B cell (primary cell): Measurements from ENCODE around the gene NFIC. TPM values are rescaled to one million over a fixed set of nuclear protein-coding genes. Genes with fewer than 3 reads are reported as not detected.

ENCODE experiments used
- ATAC-seq: fragments of 200-7000 bp; cut with Tn5 transposase; one replicate; pipeline ENCODE4 v1.10.0; 2021; ENCODE audit warnings: low read depth, mild to moderate bottlenecking, moderate number of reproducible peaks, moderate library complexity
- CTCF ChIA-PET: fragments of 350-600 bp; sonication (Branson Sonifier 250); formaldehyde crosslinking; loops from one replicate; lab custom pipeline; 2021; ENCODE audit warnings: antibody characterized with exemption, inconsistent platforms; lab: Charles Lee
- POLR2A ChIA-PET: fragments of 350-600 bp; sonication (Branson Sonifier 250); formaldehyde crosslinking; loops from one replicate; lab custom pipeline; 2021; ENCODE audit warnings: antibody characterized with exemption; lab: Charles Lee
- DNase-seq: peaks from one replicate; pipeline ENCODE4 v3.0.0; 2013
- H2AFZ ChIP-seq: 2 replicates; pipeline ENCODE4 v1.6.1; 2012; ENCODE audit warnings: mild to moderate bottlenecking, low read depth, low read length; ENCODE audit not compliant: insufficient read depth, poor library complexity, severe bottlenecking
- H3K27ac ChIP-seq, 2 donors: 1 replicate in 1 of 2; 2 replicates in 1 of 2; pipeline ENCODE4 v1.5.1; 2012 to 2013; ENCODE audit warnings: low read length in 2 of 2, mild to moderate bottlenecking in 2 of 2, moderate library complexity in 1 of 2
- H3K27me3 ChIP-seq, 4 experiments: fragments of 200-600 bp in 1 of 4; sonication (generic) in 1 of 4; replicated peaks in 1 of 4; 1 replicate in 2 of 4; 2 replicates in 2 of 4; pipeline versions ENCODE4 v1.6.1 to v1.7.0; 2013 to 2016; ENCODE audit warnings: low read length in 3 of 4, mild to moderate bottlenecking in 2 of 4, mixed read lengths in 1 of 4, moderate library complexity in 1 of 4; ENCODE audit not compliant: insufficient read depth in 4 of 4, control insufficient read depth in 3 of 4; ENCODE audit errors: control extremely low read depth in 1 of 4
- H3K36me3 ChIP-seq, 2 experiments: replicated peaks in 1 of 2; 1 replicate in 1 of 2; 2 replicates in 1 of 2; pipeline versions ENCODE4 v1.6.1 to v1.7.1; 2013; ENCODE audit warnings: low read length in 1 of 2; ENCODE audit not compliant: insufficient read depth in 2 of 2, control insufficient read depth in 1 of 2; ENCODE audit errors: control extremely low read depth in 1 of 2, extremely low read depth in 1 of 2
- H3K4me1 ChIP-seq, 2 donors: fragments of 200-600 bp in 1 of 2; sonication (generic) in 1 of 2; 1 replicate in 1 of 2; 2 replicates in 1 of 2; pipeline versions ENCODE4 v1.5.1 to v1.6.1; 2013 to 2017; ENCODE audit warnings: low read length in 2 of 2; ENCODE audit not compliant: control insufficient read depth in 2 of 2, insufficient read depth in 2 of 2
- H3K4me2 ChIP-seq: replicated peaks from 2 replicates; pipeline ENCODE3; 2012; ENCODE audit warnings: mild to moderate bottlenecking, low read depth, low read length; ENCODE audit not compliant: poor library complexity, severe bottlenecking
- H3K4me3 ChIP-seq, 5 experiments: fragments of 200-600 bp in 1 of 5; sonication (generic) in 1 of 5; 1 replicate in 3 of 5; 2 replicates in 2 of 5; pipeline versions ENCODE4 v1.5.1 to v1.7.0; 2011 to 2016; ENCODE audit warnings: low read length in 4 of 5, mild to moderate bottlenecking in 4 of 5, low read depth in 2 of 5, control low read depth in 1 of 5, moderate library complexity in 1 of 5; ENCODE audit not compliant: insufficient read depth in 1 of 5; ENCODE audit errors: control extremely low read depth in 1 of 5, extremely low read depth in 1 of 5
- H3K79me2 ChIP-seq: fragments of 200-600 bp; sonication (generic); one replicate; pipeline ENCODE4 v1.6.0; 2016; ENCODE audit warnings: low read length; ENCODE audit not compliant: control insufficient read depth, insufficient read depth
- H3K9ac ChIP-seq: fragments of 200-600 bp; sonication (generic); 2 replicates; pipeline ENCODE4 v1.6.1; 2017; ENCODE audit warnings: mild to moderate bottlenecking, low read length, moderate library complexity
- H3K9me3 ChIP-seq, 3 donors: one replicate each; pipeline versions ENCODE4 v1.6.1 to v1.7.1; 2013; ENCODE audit warnings: low read length in 2 of 3; ENCODE audit not compliant: control insufficient read depth in 2 of 3, insufficient read depth in 1 of 3; ENCODE audit errors: control extremely low read depth in 1 of 3
- H4K20me1 ChIP-seq: 2 replicates; pipeline ENCODE4 v1.6.0; 2012; ENCODE audit warnings: mild to moderate bottlenecking, low read length; ENCODE audit not compliant: insufficient read depth, control insufficient read depth, poor library complexity, severe bottlenecking
- H3K27ac Mint-ChIP-seq: one replicate; pipeline ENCODE4 v1.8.0; 2021; ENCODE audit warnings: mixed read lengths
- H3K27me3 Mint-ChIP-seq: one replicate; pipeline ENCODE4 v1.8.0; 2021; ENCODE audit warnings: mixed read lengths
- H3K4me1 Mint-ChIP-seq: one replicate; pipeline ENCODE4 v1.8.0; 2021; ENCODE audit warnings: mixed read lengths
- H3K4me3 Mint-ChIP-seq: one replicate; pipeline ENCODE4 v1.8.0; 2021; ENCODE audit warnings: mixed read lengths
- H3K9me3 Mint-ChIP-seq: one replicate; pipeline ENCODE4 v1.8.0; 2022; ENCODE audit warnings: mixed read lengths; ENCODE audit not compliant: insufficient read depth
- EZH2 ChIP-seq: IDR thresholded peaks from 2 replicates; pipeline ENCODE4 v1.6.1; 2012; ENCODE audit warnings: borderline replicate concordance, low read depth, mild to moderate bottlenecking, moderate library complexity, low read length; ENCODE audit not compliant: insufficient read depth, poor library complexity, severe bottlenecking
- WGBS: methylation state at CpG from one replicate; pipeline ENCODE4 v1.1.5; 2013; ENCODE audit warnings: missing lambda C conversion rate; ENCODE audit not compliant: insufficient coverage; 5-methylcytosine and 5-hydroxymethylcytosine counted together
- intact Hi-C: fragments of 100-400 bp; cut with micrococcal nuclease; formaldehyde crosslinking; loops from one replicate; pipeline ENCODE4 v1.10.0; 2022
- polyA plus RNA-seq: library from polyadenylated mRNA; depleted of rRNA; stranded (reverse); fragments of >200 nt; gene quantifications from 2 replicates; pipeline ENCODE4 v1.2.3, GENCODE V29; 2012
- total RNA-seq, 2 donors: library from RNA; stranded (reverse); fragments of 120-200 nt in 1 of 2; gene quantifications; 1 replicate in 1 of 2; 2 replicates in 1 of 2; pipeline versions ENCODE4 v1.2.3 to v1.2.4, GENCODE V29; 2013 to 2022
- TF ChIP-seq, protein P1 (sequence below): fragments of 200-600 bp; IDR thresholded peaks from one replicate; pipeline ENCODE4 v1.8.0; 2022; ENCODE audit warnings: antibody characterized with exemption, mild to moderate bottlenecking

The NFIC gene
- total and polyA plus RNA-seq, 2 donors (not counting 1 experiment from before 2014, with no cell fraction given) = 3.8 to 23.6 TPM

DNA sequence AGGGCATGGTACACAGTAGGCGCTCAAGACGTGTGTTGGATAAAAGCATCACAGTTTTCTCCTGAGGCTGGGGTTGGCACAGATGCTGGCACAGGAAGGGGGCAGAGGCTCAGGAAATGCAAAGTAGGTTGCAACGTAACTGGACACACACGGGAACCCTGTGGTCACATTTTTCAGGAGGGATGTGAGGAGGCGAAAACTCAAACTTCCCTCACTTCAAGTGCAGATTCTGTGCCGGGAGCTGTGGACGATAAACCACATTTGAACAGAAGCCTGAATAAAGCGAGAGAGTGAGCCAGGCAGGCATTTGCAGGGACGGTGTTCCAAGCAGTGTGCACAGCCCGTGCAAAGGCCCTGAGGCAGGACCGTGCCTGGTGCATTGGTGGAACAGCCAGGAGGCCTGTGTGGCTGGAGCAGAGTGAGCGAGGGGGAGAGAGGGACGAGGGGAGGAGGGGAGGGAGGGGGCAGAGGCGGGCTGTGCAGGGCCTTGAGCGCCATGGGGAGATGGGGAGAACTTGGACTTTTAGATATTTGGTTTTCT lies 40.3 kb downstream of the NFIC start:
- 74% methylated on average over 12 of the region's 15 CpGs for WGBS

More for the DNA sequence above, 40.3 kb downstream of the NFIC start:
- Histone ChIP-seq H3K4me1 (no peaks in the 10 kb centered on the region), H3K27me3 (no peaks in the 10 kb centered on the region), H3K4me3 (no peak overlapping the region), H2AFZ (no peak overlapping the region), H3K27ac (no peak overlapping the region), H4K20me1 (peaks cover 6% of the 10 kb centered on the region), H3K4me2 (no peak overlapping the region), H3K9ac (no peak overlapping the region), H3K9me3 (peaks cover 0 to 8% (median 0%) of the 10 kb centered on the region in 3 donors), H3K36me3 (no peaks in the 10 kb centered on the region), H3K79me2 (peaks cover 8% of the 10 kb centered on the region)
- Mint-ChIP-seq H3K4me1 (no peaks in the 10 kb centered on the region), H3K27me3 (no peaks in the 10 kb centered on the region), H3K27ac (no peak overlapping the region), H3K4me3 (no peak overlapping the region), H3K9me3 (no peaks in the 10 kb centered on the region)
- ChIA-PET CTCF (no interaction called here), POLR2A (no interaction called here)
- ATAC-seq (no peak), DNase-seq (no peak)
- TF ChIP-seq, protein P1, sequence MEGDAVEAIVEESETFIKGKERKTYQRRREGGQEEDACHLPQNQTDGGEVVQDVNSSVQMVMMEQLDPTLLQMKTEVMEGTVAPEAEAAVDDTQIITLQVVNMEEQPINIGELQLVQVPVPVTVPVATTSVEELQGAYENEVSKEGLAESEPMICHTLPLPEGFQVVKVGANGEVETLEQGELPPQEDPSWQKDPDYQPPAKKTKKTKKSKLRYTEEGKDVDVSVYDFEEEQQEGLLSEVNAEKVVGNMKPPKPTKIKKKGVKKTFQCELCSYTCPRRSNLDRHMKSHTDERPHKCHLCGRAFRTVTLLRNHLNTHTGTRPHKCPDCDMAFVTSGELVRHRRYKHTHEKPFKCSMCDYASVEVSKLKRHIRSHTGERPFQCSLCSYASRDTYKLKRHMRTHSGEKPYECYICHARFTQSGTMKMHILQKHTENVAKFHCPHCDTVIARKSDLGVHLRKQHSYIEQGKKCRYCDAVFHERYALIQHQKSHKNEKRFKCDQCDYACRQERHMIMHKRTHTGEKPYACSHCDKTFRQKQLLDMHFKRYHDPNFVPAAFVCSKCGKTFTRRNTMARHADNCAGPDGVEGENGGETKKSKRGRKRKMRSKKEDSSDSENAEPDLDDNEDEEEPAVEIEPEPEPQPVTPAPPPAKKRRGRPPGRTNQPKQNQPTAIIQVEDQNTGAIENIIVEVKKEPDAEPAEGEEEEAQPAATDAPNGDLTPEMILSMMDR = no peak
- TF ChIP-seq EZH2 = no peak
- intact Hi-C loops = no loop called here
